Astrocyte (in vitro differentiated cells and primary cell): Measurements from ENCODE around the gene CACNA1E. TPM values are rescaled to one million over a fixed set of nuclear protein-coding genes. Genes with fewer than 3 reads are reported as not detected.

Source experiments
- DNase-seq: peaks from one replicate; pipeline ENCODE4 v3.0.0-alpha.2; 2010; ENCODE audit warnings: low read depth
- FAIRE-seq: peaks from 2 replicates; lab custom pipeline; 2011; peaks lifted over from hg19 to GRCh38; lab: Jason Lieb, UNC
- H2AFZ ChIP-seq: 2 replicates; pipeline ENCODE4 v1.6.0; 2012; ENCODE audit warnings: low read depth, low read length, inconsistent platforms
- H3K27ac ChIP-seq: 2 replicates; pipeline ENCODE4 v1.5.1; 2011; ENCODE audit warnings: low read depth, low read length, inconsistent platforms
- H3K27me3 ChIP-seq: 2 replicates; pipeline ENCODE4 v1.6.0; 2011; ENCODE audit warnings: low read length, inconsistent platforms; ENCODE audit not compliant: insufficient read depth
- H3K36me3 ChIP-seq: 2 replicates; pipeline ENCODE4 v1.5.1; 2011; ENCODE audit warnings: low read length, inconsistent platforms; ENCODE audit not compliant: insufficient read depth
- H3K4me1 ChIP-seq: 2 replicates; pipeline ENCODE4 v1.5.1; 2011; ENCODE audit warnings: low read length, inconsistent platforms; ENCODE audit not compliant: insufficient read depth
- H3K4me2 ChIP-seq: 2 replicates; pipeline ENCODE4 v1.6.0; 2012; ENCODE audit warnings: low read length, inconsistent platforms
- H3K4me3 ChIP-seq: 2 replicates; pipeline ENCODE4 v1.5.1; 2011; ENCODE audit warnings: low read depth, mild to moderate bottlenecking, low read length, inconsistent platforms; ENCODE audit not compliant: insufficient read depth
- H3K79me2 ChIP-seq: 2 replicates; pipeline ENCODE4 v1.6.0; 2012; ENCODE audit warnings: mild to moderate bottlenecking, low read length, inconsistent platforms; ENCODE audit not compliant: insufficient read depth
- H3K9ac ChIP-seq: 2 replicates; pipeline ENCODE4 v1.6.0; 2012; ENCODE audit warnings: mild to moderate bottlenecking, low read length, inconsistent platforms
- H3K9me3 ChIP-seq: 2 replicates; pipeline ENCODE4 v1.5.1; 2012; ENCODE audit warnings: low read depth, mild to moderate bottlenecking, low read length, inconsistent platforms; ENCODE audit not compliant: insufficient read depth
- H4K20me1 ChIP-seq: 2 replicates; pipeline ENCODE4 v1.6.0; 2012; ENCODE audit warnings: low read length, inconsistent platforms; ENCODE audit not compliant: insufficient read depth
- H3K27ac Mint-ChIP-seq: one replicate; pipeline ENCODE4 v1.8.0; 2021; ENCODE audit warnings: mild to moderate bottlenecking, mixed read lengths; ENCODE audit not compliant: unreplicated experiment
- H3K27me3 Mint-ChIP-seq: one replicate; pipeline ENCODE4 v1.8.0; 2021; ENCODE audit warnings: low read depth, mixed read lengths; ENCODE audit not compliant: unreplicated experiment
- H3K36me3 Mint-ChIP-seq: one replicate; pipeline ENCODE4 v1.8.0; 2021; ENCODE audit warnings: low read depth, mixed read lengths; ENCODE audit not compliant: unreplicated experiment
- H3K4me1 Mint-ChIP-seq: one replicate; pipeline ENCODE4 v1.8.0; 2021; ENCODE audit warnings: low read depth, mixed read lengths; ENCODE audit not compliant: unreplicated experiment
- H3K4me3 Mint-ChIP-seq: one replicate; pipeline ENCODE4 v1.8.0; 2021; ENCODE audit warnings: mild to moderate bottlenecking, moderate library complexity, mixed read lengths; ENCODE audit not compliant: unreplicated experiment
- H3K9me3 Mint-ChIP-seq: one replicate; pipeline ENCODE4 v1.8.0; 2021; ENCODE audit warnings: mild to moderate bottlenecking, mixed read lengths; ENCODE audit not compliant: unreplicated experiment
- CTCF ChIP-seq: IDR thresholded peaks from 2 replicates; pipeline ENCODE4 v1.5.1; 2011; ENCODE audit warnings: low read depth, mild to moderate bottlenecking, inconsistent platforms, low read length, moderate library complexity; ENCODE audit not compliant: insufficient read depth
- EZH2 ChIP-seq: IDR thresholded peaks from 2 replicates; pipeline ENCODE4 v1.6.1; 2012; ENCODE audit warnings: mild to moderate bottlenecking, low read length, inconsistent platforms; ENCODE audit not compliant: insufficient read depth
- total RNA-seq: library from RNA; stranded (reverse); gene quantifications from 2 replicates; pipeline ENCODE4 v1.2.1, GENCODE V29; 2021

CACNA1E gene
- total RNA-seq, 1 donor from 2014 or later = 0.07 TPM

DNA sequence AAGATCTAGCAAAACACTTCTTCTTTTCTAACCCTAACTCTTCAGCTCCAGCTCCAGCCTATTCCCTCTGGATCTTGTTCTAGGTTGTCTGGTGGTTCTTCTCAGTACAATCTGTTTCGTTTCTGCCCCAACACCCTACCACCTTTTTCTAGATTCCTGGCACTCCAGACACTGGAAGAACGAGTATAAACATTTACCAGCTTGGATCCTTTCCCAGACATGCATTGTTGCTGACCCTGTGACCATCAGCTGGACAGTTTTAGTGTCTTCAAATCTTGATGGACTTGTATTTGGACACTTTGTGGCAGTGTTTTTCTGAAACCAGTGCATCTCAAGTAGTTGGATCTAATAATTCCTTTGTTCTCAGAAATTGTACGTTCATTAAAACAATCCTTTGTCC, 30.6 kb upstream of the CACNA1E start:
- no peak overlapping the region for H3K4me3 Mint-ChIP-seq
- H3K4me3 ChIP-seq = no peak overlapping the region
- peaks cover 9% of the 10 kb centered on the region for H3K9me3 Mint-ChIP-seq
- H3K27me3 ChIP-seq = no peaks in the 10 kb centered on the region
- H3K36me3 ChIP-seq = no peaks in the 10 kb centered on the region
- DNase-seq (no peak), FAIRE-seq (no peak)
- H3K4me1 ChIP-seq = no peaks in the 10 kb centered on the region
- TF ChIP-seq EZH2 = no peak
- TF ChIP-seq CTCF = no peak
- no peaks in the 10 kb centered on the region for H3K36me3 Mint-ChIP-seq
- H2AFZ ChIP-seq = no peak overlapping the region
- no peaks in the 10 kb centered on the region for H3K79me2 ChIP-seq
- H3K4me1 Mint-ChIP-seq = no peaks in the 10 kb centered on the region
- no peak overlapping the region for H3K27ac Mint-ChIP-seq
- H3K4me2 ChIP-seq = no peak overlapping the region
- H3K9me3 ChIP-seq = no peaks in the 10 kb centered on the region
- no peak overlapping the region for H3K9ac ChIP-seq
- H4K20me1 ChIP-seq = no peaks in the 10 kb centered on the region
- H3K27ac ChIP-seq = no peak overlapping the region
- H3K27me3 Mint-ChIP-seq = peaks cover 5% of the 10 kb centered on the region

- Histone ChIP-seq H3K4me2 (no peak overlapping the region), H3K36me3 (no peaks in the 10 kb centered on the region), H3K4me1 (no peaks in the 10 kb centered on the region), H2AFZ (no peak overlapping the region), H4K20me1 (no peaks in the 10 kb centered on the region), H3K79me2 (no peaks in the 10 kb centered on the region), H3K27ac (no peak overlapping the region), H3K4me3 (no peak overlapping the region), H3K27me3 (no peaks in the 10 kb centered on the region), H3K9ac (no peak overlapping the region), H3K9me3 (no peaks in the 10 kb centered on the region)
- no peaks in the 10 kb centered on the region for H3K4me1 Mint-ChIP-seq
- no peak for TF ChIP-seq CTCF
- no peak for TF ChIP-seq EZH2
- FAIRE-seq (no peak), DNase-seq (no peak)
- no peak overlapping the region for H3K4me3 Mint-ChIP-seq
- H3K27ac Mint-ChIP-seq = no peak overlapping the region
- no peaks in the 10 kb centered on the region for H3K36me3 Mint-ChIP-seq
- peaks cover 5% of the 10 kb centered on the region for H3K27me3 Mint-ChIP-seq
- H3K9me3 Mint-ChIP-seq = peaks cover 5% of the 10 kb centered on the region
These were observed 29.6 kb upstream of the CACNA1E start for GRCh38 chr1:181453541-181454201.

DNA sequence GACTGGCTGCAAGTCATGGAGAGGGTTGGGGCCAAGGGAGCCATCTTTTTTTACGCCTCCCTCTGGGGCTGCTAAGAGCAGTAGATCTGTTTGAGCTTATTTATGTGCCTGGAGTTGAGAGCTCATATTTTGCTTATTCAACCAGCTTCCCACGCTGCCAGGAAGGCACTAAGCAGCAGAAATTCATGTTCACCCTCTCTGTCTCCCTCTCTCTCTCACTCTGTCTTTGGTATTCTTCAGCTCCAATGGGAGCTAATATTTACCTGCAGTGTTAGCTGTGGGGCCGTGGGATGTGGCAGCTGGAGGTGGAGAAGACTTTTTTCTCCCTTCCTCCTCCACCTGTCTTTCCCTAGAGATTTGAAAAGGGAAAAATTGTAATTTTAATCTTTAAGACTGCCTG, 26.8 kb upstream of the CACNA1E start:
- no peak for FAIRE-seq
- Mint-ChIP-seq H3K27ac (no peak overlapping the region), H3K4me1 (no peaks in the 10 kb centered on the region), H3K4me3 (no peak overlapping the region), H3K27me3 (peaks cover 8% of the 10 kb centered on the region), H3K9me3 (peaks cover 2% of the 10 kb centered on the region), H3K36me3 (no peaks in the 10 kb centered on the region)
- Histone ChIP-seq H3K4me2 (no peak overlapping the region), H3K4me3 (no peak overlapping the region), H3K9ac (no peak overlapping the region), H3K27me3 (no peaks in the 10 kb centered on the region), H4K20me1 (no peaks in the 10 kb centered on the region), H2AFZ (no peak overlapping the region), H3K4me1 (no peaks in the 10 kb centered on the region), H3K36me3 (no peaks in the 10 kb centered on the region), H3K79me2 (no peaks in the 10 kb centered on the region), H3K27ac (no peak overlapping the region), H3K9me3 (no peaks in the 10 kb centered on the region)
- DNase-seq = no peak
- no peak for TF ChIP-seq CTCF
- no peak for TF ChIP-seq EZH2
